Activated naive CD4-positive, alpha-beta T cell treated with anti-CD3 and anti-CD28 coated beads for 36 hours (primary cell): ENCODE data around the gene CHST7. TPM values are rescaled to one million over a fixed set of nuclear protein-coding genes. Genes with fewer than 3 reads are reported as not detected.
A peak's percentile ranks its signal among the peaks of the same experiment; 100 is the strongest.
"Not testable (repeated sequence)": the region's sequence is repeated elsewhere in the genome, so short reads cannot be mapped to it uniquely, and the experiment has no call there.

Source experiments
- CTCF ChIA-PET: fragments of 350-600 bp; sonication (Branson Sonifier 250); formaldehyde crosslinking; loops from one replicate; lab custom pipeline; 2021; ENCODE audit warnings: antibody characterized with exemption; lab: Charles Lee
- DNase-seq: peaks from one replicate; pipeline ENCODE4 v3.0.0-alpha.2; 2020
- H3K27ac Mint-ChIP-seq: one replicate; pipeline ENCODE4 v1.8.0; 2021; ENCODE audit warnings: mild to moderate bottlenecking, mixed read lengths
- H3K27me3 Mint-ChIP-seq: one replicate; pipeline ENCODE4 v1.8.0; 2021; ENCODE audit warnings: low read depth, mixed read lengths
- H3K36me3 Mint-ChIP-seq: one replicate; pipeline ENCODE4 v1.8.0; 2021; ENCODE audit warnings: low read depth, mixed read lengths
- H3K4me1 Mint-ChIP-seq: one replicate; pipeline ENCODE4 v1.8.0; 2021; ENCODE audit warnings: low read depth, mixed read lengths
- H3K4me3 Mint-ChIP-seq: one replicate; pipeline ENCODE4 v1.8.0; 2021; ENCODE audit warnings: mild to moderate bottlenecking, moderate library complexity, mixed read lengths
- H3K9me3 Mint-ChIP-seq: one replicate; pipeline ENCODE4 v1.8.0; 2021; ENCODE audit warnings: mixed read lengths
- intact Hi-C: fragments of 100-400 bp; cut with micrococcal nuclease; formaldehyde crosslinking; loops from one replicate; pipeline ENCODE4 v1.15.1; 2023
- total RNA-seq, 2 experiments: library from RNA; stranded (reverse); gene quantifications; one replicate each; pipeline ENCODE4 v1.2.3, GENCODE V29; 2021

CHST7 gene, protein sequence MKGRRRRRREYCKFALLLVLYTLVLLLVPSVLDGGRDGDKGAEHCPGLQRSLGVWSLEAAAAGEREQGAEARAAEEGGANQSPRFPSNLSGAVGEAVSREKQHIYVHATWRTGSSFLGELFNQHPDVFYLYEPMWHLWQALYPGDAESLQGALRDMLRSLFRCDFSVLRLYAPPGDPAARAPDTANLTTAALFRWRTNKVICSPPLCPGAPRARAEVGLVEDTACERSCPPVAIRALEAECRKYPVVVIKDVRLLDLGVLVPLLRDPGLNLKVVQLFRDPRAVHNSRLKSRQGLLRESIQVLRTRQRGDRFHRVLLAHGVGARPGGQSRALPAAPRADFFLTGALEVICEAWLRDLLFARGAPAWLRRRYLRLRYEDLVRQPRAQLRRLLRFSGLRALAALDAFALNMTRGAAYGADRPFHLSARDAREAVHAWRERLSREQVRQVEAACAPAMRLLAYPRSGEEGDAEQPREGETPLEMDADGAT
- total RNA-seq, result under 1 TPM; 0.79 to 0.99 TPM

- no peaks in the 10 kb centered on the region for H3K36me3 Mint-ChIP-seq
- H3K27ac Mint-ChIP-seq, result peak within 1 kb of the TSS; percentile 89
- peaks cover 2% of the 10 kb centered on the region for H3K27me3 Mint-ChIP-seq
- intact Hi-C loops, result loop anchor here (2.0 to 5.0 kb wide), 5 partner anchors 61 to 861 kb away; no protein-coding TSS in a partner anchor
- no peaks in the 10 kb centered on the region for H3K9me3 Mint-ChIP-seq
- peaks cover 39% of the 10 kb centered on the region for H3K4me1 Mint-ChIP-seq
- CTCF ChIA-PET, result interaction anchor here (1.0 to 1.2 kb wide), 5 partner anchors 10 to 112 kb away, joined by 3 read pairs; no protein-coding TSS in a partner anchor
- H3K4me3 Mint-ChIP-seq, result peak within 1 kb of the TSS; percentile 69
- DNase-seq, result peak; percentile 46
These were observed at the start of gene CHST7 for GRCh38 chrX:46573331-46573891. Gene CHST7, plus strand, starts transcription at chrX:46573765. Its CDS starts 167 bp downstream, at chrX:46573932.

GRCh38 chrX:46528640-46529039 is 44.9 kb upstream of the CHST7 start:
- H3K9me3 Mint-ChIP-seq, H3K27me3 Mint-ChIP-seq, CTCF ChIA-PET, H3K27ac Mint-ChIP-seq, H3K4me1 Mint-ChIP-seq, intact Hi-C loops, DNase-seq, H3K36me3 Mint-ChIP-seq, H3K4me3 Mint-ChIP-seq: not testable (repeated sequence)

- H3K27me3 Mint-ChIP-seq, result not testable (repeated sequence)
These were observed 43.7 kb upstream of the CHST7 start for GRCh38 chrX:46529740-46530403.

DNA sequence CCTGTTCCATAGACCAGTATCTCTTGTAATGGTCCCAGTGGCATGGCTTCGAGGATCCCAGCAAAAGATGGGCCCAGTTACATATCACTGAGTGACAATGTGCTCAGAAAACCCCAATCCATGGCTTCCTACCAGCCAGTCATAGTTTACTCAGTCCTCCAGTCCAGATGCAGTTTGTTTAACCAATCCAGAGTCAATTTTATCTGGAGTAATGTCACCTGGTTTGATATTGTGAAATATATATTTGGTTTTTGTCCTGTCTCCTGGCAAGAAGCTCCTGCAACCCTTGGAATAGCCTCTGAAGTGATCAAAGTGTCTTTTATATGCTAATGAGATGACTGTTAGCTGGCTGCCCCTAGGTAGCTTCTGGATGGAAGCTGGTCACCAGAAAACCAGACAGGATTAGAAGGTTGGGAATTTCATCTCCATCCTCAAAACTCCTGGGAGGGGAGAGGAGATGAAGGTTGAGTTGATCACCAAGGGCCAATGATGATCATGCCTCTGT is 43.1 kb upstream of the CHST7 start:
- CTCF ChIA-PET, H3K27ac Mint-ChIP-seq, H3K27me3 Mint-ChIP-seq, DNase-seq, intact Hi-C loops, H3K36me3 Mint-ChIP-seq, H3K9me3 Mint-ChIP-seq, H3K4me3 Mint-ChIP-seq, H3K4me1 Mint-ChIP-seq: not testable (repeated sequence)

More at GRCh38 chrX:46529740-46530403, 43.7 kb upstream of the CHST7 start:
- H3K27ac Mint-ChIP-seq, intact Hi-C loops, H3K36me3 Mint-ChIP-seq, H3K4me3 Mint-ChIP-seq, DNase-seq, H3K9me3 Mint-ChIP-seq, H3K4me1 Mint-ChIP-seq: not testable (repeated sequence)
- CTCF ChIA-PET, result interaction anchor here (0.7 kb wide), 1 partner anchor 24 kb away, joined by 3 read pairs; no protein-coding TSS in a partner anchor

DNA sequence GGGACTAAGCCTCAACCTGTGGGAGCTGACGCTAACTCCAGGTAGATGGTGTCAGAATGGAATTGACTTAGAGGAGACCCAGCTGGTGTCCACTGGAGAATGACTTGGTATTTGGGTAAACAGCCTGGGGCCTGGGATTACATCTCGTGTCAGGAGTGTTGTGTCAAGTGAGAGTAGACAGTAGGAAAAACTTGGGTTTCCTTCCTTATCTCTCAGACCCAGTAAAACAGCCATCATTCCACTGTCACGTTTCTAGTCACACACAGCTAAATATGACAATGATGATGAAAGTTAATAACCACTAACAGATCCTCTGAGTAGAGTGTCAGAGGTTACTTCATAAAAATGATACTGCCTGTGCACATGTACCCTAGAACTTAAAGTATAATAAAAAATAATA is 42.1 kb upstream of the CHST7 start:
- H3K27me3 Mint-ChIP-seq, result no peaks in the 10 kb centered on the region
- no peaks in the 10 kb centered on the region for H3K9me3 Mint-ChIP-seq
- H3K27ac Mint-ChIP-seq, result no peak overlapping the region
- no peak overlapping the region for H3K4me3 Mint-ChIP-seq
- CTCF ChIA-PET, result no interaction called here
- no peak for DNase-seq
- intact Hi-C loops, result no loop called here
- H3K36me3 Mint-ChIP-seq, result no peaks in the 10 kb centered on the region
- no peaks in the 10 kb centered on the region for H3K4me1 Mint-ChIP-seq

- no peaks in the 10 kb centered on the region for H3K9me3 Mint-ChIP-seq
- no peak overlapping the region for H3K27ac Mint-ChIP-seq
- CTCF ChIA-PET, result no interaction called here
- no peak overlapping the region for H3K4me3 Mint-ChIP-seq
- H3K36me3 Mint-ChIP-seq, result peaks cover 2% of the 10 kb centered on the region
- no peaks in the 10 kb centered on the region for H3K27me3 Mint-ChIP-seq
- H3K4me1 Mint-ChIP-seq, result peaks cover 25% of the 10 kb centered on the region
- DNase-seq, result no peak
- intact Hi-C loops, result no loop called here
These were observed 30.1 kb upstream of the CHST7 start for GRCh38 chrX:46543441-46543840.

- H3K9me3 Mint-ChIP-seq, H3K27me3 Mint-ChIP-seq, CTCF ChIA-PET, H3K36me3 Mint-ChIP-seq, intact Hi-C loops: not testable (repeated sequence)
- H3K27ac Mint-ChIP-seq, result peak overlapping the region; percentile 98
- peaks cover 28% of the 10 kb centered on the region for H3K4me1 Mint-ChIP-seq
- DNase-seq, result peak; percentile 30
- H3K4me3 Mint-ChIP-seq, result peak overlapping the region; percentile 95
These were observed 29.0 kb upstream of the CHST7 start for GRCh38 chrX:46544527-46544926.

DNA sequence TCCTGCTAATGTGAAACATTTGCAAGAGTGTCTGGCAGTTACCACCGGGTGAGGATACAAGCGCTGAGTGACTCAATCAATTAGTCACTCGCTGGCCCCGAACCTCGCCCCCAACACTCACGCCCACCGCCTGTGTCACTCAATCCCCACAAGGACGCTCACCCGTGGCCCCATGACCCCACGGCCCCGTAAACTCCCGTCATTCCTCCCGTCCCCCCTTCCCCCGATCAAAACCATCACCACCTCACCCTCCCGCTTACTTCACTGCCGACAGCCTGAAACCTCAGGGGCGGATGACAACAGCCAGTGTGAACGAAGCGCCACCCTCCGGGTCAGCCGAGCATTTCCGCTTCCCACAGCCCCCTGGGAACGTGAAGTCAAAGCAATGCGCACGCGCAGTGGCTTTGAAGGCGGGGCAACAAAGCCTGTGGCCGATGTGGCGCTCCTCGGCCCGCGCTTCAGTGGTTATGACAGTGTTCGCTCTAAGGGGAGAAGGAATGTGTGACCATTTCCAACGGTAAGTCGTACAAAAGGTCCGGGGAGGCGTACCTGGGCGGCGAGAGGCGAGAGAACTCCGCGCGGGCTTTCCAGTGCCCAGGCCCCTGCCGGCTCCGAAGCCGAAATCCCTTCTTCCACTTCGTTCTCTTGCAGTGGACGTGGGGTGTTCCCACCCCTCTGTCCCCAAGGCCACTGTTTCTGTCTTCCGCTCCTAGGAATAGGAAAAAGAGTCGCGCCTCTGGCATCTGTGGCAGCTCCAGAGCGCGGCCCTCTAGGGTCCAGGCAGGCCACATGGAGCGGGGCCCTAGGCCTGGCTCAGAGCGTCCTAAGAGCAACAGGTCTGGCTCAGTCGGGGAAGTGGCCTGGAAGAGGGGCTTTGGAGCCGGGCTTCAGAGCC is 28.2 kb upstream of the CHST7 start, which contains the start of gene ZNF674:
TSS of gene ZNF674 (minus strand) at position 311 of the 895 bp plus-strand sequence. CDS start 3,334 bp downstream, outside the sequence.
- peaks cover 1% of the 10 kb centered on the region for H3K9me3 Mint-ChIP-seq
- H3K4me3 Mint-ChIP-seq, result peak within 1 kb of the TSS; percentile 95
- H3K4me1 Mint-ChIP-seq, result peaks cover 30% of the 10 kb centered on the region
- H3K27ac Mint-ChIP-seq, result peak within 1 kb of the TSS; percentile 98
- DNase-seq, result peak; percentile 94
- intact Hi-C loops, result loop anchor here (1.0 kb wide), 3 partner anchors 27 to 293 kb away; no protein-coding TSS in a partner anchor
- CTCF ChIA-PET, result no interaction called here
- H3K27me3 Mint-ChIP-seq, result no peaks in the 10 kb centered on the region
- peaks cover 6% of the 10 kb centered on the region for H3K36me3 Mint-ChIP-seq

GRCh38 chrX:46547857-46548256 is 25.7 kb upstream of the CHST7 start:
- no peak for DNase-seq
- CTCF ChIA-PET, result no interaction called here
- Mint-ChIP-seq H3K27ac (no peak overlapping the region), H3K27me3 (no peaks in the 10 kb centered on the region), H3K36me3 (peaks cover 6% of the 10 kb centered on the region), H3K9me3 (peaks cover 1% of the 10 kb centered on the region), H3K4me3 (no peak overlapping the region), H3K4me1 (peaks cover 30% of the 10 kb centered on the region)
- intact Hi-C loops, result no loop called here

GRCh38 chrX:46549914-46550313 is 23.7 kb upstream of the CHST7 start:
- Mint-ChIP-seq H3K4me3 (no peak overlapping the region), H3K9me3 (peaks cover 1% of the 10 kb centered on the region), H3K27ac (no peak overlapping the region), H3K36me3 (peaks cover 6% of the 10 kb centered on the region), H3K4me1 (peaks cover 17% of the 10 kb centered on the region), H3K27me3 (no peaks in the 10 kb centered on the region)
- intact Hi-C loops, result no loop called here
- CTCF ChIA-PET, result no interaction called here
- no peak for DNase-seq

DNA sequence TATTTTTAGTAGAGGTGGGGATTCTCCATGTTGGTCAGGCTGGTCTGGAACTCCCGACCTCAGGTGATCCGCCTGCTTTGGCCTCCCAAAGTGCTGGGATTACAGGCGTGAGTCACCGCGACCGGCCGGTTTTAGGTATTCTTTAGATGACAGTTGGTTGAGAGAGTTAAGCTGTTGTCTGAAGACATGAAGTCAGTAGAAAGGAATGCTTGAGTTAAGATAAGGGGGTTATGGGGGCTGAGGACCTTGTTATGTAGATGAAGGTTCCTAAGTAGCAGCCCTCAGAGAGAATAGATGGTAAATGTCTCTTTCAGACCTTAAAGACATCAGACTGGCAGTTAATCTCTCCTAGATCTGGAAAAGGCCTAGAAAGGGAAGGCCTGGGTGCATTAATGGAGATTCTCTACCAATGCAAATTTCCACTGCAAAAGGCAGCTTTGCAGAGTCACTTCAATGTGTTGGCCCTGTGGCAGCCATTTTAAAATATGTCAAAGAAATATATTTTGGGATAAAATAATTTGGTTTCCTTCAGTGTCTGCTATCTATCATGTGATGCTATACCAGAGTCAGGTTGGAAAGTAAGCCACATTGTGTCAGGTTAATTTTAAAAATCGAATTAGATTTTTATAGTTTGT is 22.0 kb upstream of the CHST7 start:
- H3K9me3 Mint-ChIP-seq, result peaks cover 1% of the 10 kb centered on the region
- intact Hi-C loops, result no loop called here
- H3K27ac Mint-ChIP-seq, result no peak overlapping the region
- no peak for DNase-seq
- H3K4me1 Mint-ChIP-seq, result peaks cover 12% of the 10 kb centered on the region
- CTCF ChIA-PET, result no interaction called here
- H3K27me3 Mint-ChIP-seq, result no peaks in the 10 kb centered on the region
- H3K4me3 Mint-ChIP-seq, result no peak overlapping the region
- H3K36me3 Mint-ChIP-seq, result peaks cover 6% of the 10 kb centered on the region
